Measurements from ENCODE around the gene IBSP. TPM values are rescaled to one million over a fixed set of nuclear protein-coding genes. Genes with fewer than 3 reads are reported as not detected.

The IBSP gene
- total and polyA plus RNA-seq, 8 donors = 0.37 TPM; not detected in 7

- TF ChIP-seq CTCF (IDR thresholded peaks at IDR 0.05) = no peak
Measured at GRCh38 chr4:87819281-87819919, 20.0 kb downstream of the IBSP start.

GRCh38 chr4:87823200-87823599 lies 23.8 kb downstream of the IBSP start:
- no peak for DNase-seq
- no peak overlapping the region for H3K4me3 ChIP-seq
- no peak for TF ChIP-seq CTCF (IDR thresholded peaks at IDR 0.05)
- no peak for ATAC-seq
- no peaks in the 10 kb centered on the region for H3K27me3 ChIP-seq
- no peaks in the 10 kb centered on the region for H3K9me3 ChIP-seq
- H3K36me3 ChIP-seq = no peaks in the 10 kb centered on the region
- intact Hi-C loops (cut with DNase I) = no loop called here
- no peak overlapping the region for H3K27ac ChIP-seq
- FAIRE-seq = no peak
- H3K4me1 ChIP-seq = no peaks in the 10 kb centered on the region
- 35 to 56% methylated on average over 4 of the region's 4 CpGs for WGBS, 2 donors

More at GRCh38 chr4:87819281-87819919, 20.0 kb downstream of the IBSP start:
- H3K4me1 ChIP-seq = no peaks in the 10 kb centered on the region
- no peak overlapping the region for H3K4me3 ChIP-seq
- DNase-seq = no peak
- no peaks in the 10 kb centered on the region for H3K9me3 ChIP-seq
- H3K27ac ChIP-seq = no peak overlapping the region
- intact Hi-C loops (cut with DNase I) = no loop called here
- ATAC-seq = no peak
- no peaks in the 10 kb centered on the region for H3K27me3 ChIP-seq
- FAIRE-seq = no peak
- no peaks in the 10 kb centered on the region for H3K36me3 ChIP-seq
- WGBS, 2 donors = 74 to 76% methylated on average over 8 of the region's 8 CpGs

GRCh38 chr4:87823724-87824123 lies 24.4 kb downstream of the IBSP start:
- no peaks in the 10 kb centered on the region for H3K36me3 ChIP-seq
- intact Hi-C loops (cut with DNase I) = no loop called here
- no peaks in the 10 kb centered on the region for H3K9me3 ChIP-seq
- H3K27me3 ChIP-seq = no peaks in the 10 kb centered on the region
- FAIRE-seq (no peak), ATAC-seq (no peak), DNase-seq (no peak)
- no peak for TF ChIP-seq CTCF (IDR thresholded peaks at IDR 0.05)
- H3K4me3 ChIP-seq = no peak overlapping the region
- no peak overlapping the region for H3K27ac ChIP-seq
- H3K4me1 ChIP-seq = no peaks in the 10 kb centered on the region
- WGBS, 2 donors = 22 to 33% methylated on average over 1 of the region's 1 CpG

- FAIRE-seq = no peak
- intact Hi-C loops (cut with DNase I) = no loop called here
Measured at GRCh38 chr4:87824352-87824751, 25.0 kb downstream of the IBSP start.

More at GRCh38 chr4:87824352-87824751, 25.0 kb downstream of the IBSP start:
- H3K4me1 ChIP-seq = no peaks in the 10 kb centered on the region
- H3K4me3 ChIP-seq = no peak overlapping the region
- no peak for TF ChIP-seq CTCF (IDR thresholded peaks at IDR 0.05)
- no peaks in the 10 kb centered on the region for H3K9me3 ChIP-seq
- no peaks in the 10 kb centered on the region for H3K36me3 ChIP-seq
- H3K27ac ChIP-seq = no peak overlapping the region
- no peaks in the 10 kb centered on the region for H3K27me3 ChIP-seq
- DNase-seq = no peak
- ATAC-seq = no peak
- WGBS, 2 donors = 65 to 71% methylated on average over 1 of the region's 1 CpG

Data from pancreas (tissue), 10 donors.